IMR-90 (cell line): ENCODE data around the gene ST3GAL3. TPM values are rescaled to one million over a fixed set of nuclear protein-coding genes. Genes with fewer than 3 reads are reported as not detected.

Source experiments
- ATAC-seq: fragments of 200-7000 bp; cut with Tn5 transposase; 2 replicates; pipeline ENCODE4 v1.9.1; 2020; ENCODE audit warnings: low read depth, mild to moderate bottlenecking, moderate library complexity
- BruUV-seq: library from RNA; stranded (reverse); fragments of 400-500 nt; replicated peaks from 2 replicates; lab custom pipeline; 2021; lab: Mats Ljungman, UMichigan
- CTCF ChIA-PET: fragments of 300-600 bp; formaldehyde crosslinking; extraction: SDS; loops from one replicate; lab custom pipeline; 2021; ENCODE audit warnings: antibody characterized with exemption; lab: Yijun Ruan, JAX
- POLR2A ChIA-PET: fragments of 300-600 bp; sonication (Branson Sonifier 250); formaldehyde crosslinking; loops from one replicate; lab custom pipeline; 2022; ENCODE audit warnings: antibody characterized with exemption; ENCODE audit not compliant: unreplicated experiment; lab: Charles Lee
- DNase-seq: peaks from one replicate; pipeline ENCODE4 v3.0.0; 2013
- H2AFZ ChIP-seq: replicated peaks from 2 replicates; pipeline ENCODE3; 2013; ENCODE audit warnings: low read length, mild to moderate bottlenecking; ENCODE audit not compliant: poor library complexity
- H2AK5ac ChIP-seq: 2 replicates; pipeline ENCODE4 v1.6.1; 2013; ENCODE audit warnings: low read depth, low read length, inconsistent platforms
- H2AK9ac ChIP-seq: replicated peaks from 2 replicates; pipeline ENCODE3; 2013; ENCODE audit warnings: mild to moderate bottlenecking, low read depth, low read length, moderate library complexity; ENCODE audit not compliant: poor library complexity
- H2BK120ac ChIP-seq: 2 replicates; pipeline ENCODE4 v1.6.1; 2013; ENCODE audit warnings: low read depth, low read length, inconsistent platforms
- H2BK15ac ChIP-seq: 3 replicates; pipeline ENCODE4 v1.6.1; 2013; ENCODE audit warnings: low read depth, low read length, inconsistent platforms
- H2BK20ac ChIP-seq: 2 replicates; pipeline ENCODE4 v1.6.1; 2013; ENCODE audit warnings: low read depth, mild to moderate bottlenecking, inconsistent platforms, low read length, moderate library complexity
- H2BK5ac ChIP-seq: 2 replicates; pipeline ENCODE4 v1.6.1; 2013; ENCODE audit warnings: mild to moderate bottlenecking, low read depth, low read length, inconsistent platforms; ENCODE audit not compliant: poor library complexity, severe bottlenecking
- H3K14ac ChIP-seq: replicated peaks from 2 replicates; pipeline ENCODE4 v1.6.1; 2013; ENCODE audit warnings: low read depth, low read length, inconsistent platforms
- H3K18ac ChIP-seq: 2 replicates; pipeline ENCODE4 v1.6.1; 2013; ENCODE audit warnings: low read depth, low read length, control low read depth
- H3K23ac ChIP-seq: 2 replicates; pipeline ENCODE4 v1.6.1; 2013; ENCODE audit warnings: low read depth, low read length, inconsistent platforms
- H3K27ac ChIP-seq: 2 replicates; pipeline ENCODE4 v1.5.1; 2013; ENCODE audit warnings: mild to moderate bottlenecking, control low read depth, low read length; ENCODE audit not compliant: insufficient read depth
- H3K27me3 ChIP-seq: 2 replicates; pipeline ENCODE4 v1.6.1; 2013; ENCODE audit warnings: low read length; ENCODE audit not compliant: control insufficient read depth, insufficient read depth
- H3K36me3 ChIP-seq: 2 replicates; pipeline ENCODE4 v1.6.1; 2013; ENCODE audit warnings: low read length, mixed read lengths; ENCODE audit not compliant: control insufficient read depth, insufficient read depth
- H3K4ac ChIP-seq: 2 replicates; pipeline ENCODE4 v1.6.1; 2013; ENCODE audit warnings: low read depth, low read length, inconsistent platforms
- H3K4me1 ChIP-seq: 2 replicates; pipeline ENCODE4 v1.6.1; 2013; ENCODE audit warnings: low read length, mixed read lengths; ENCODE audit not compliant: control insufficient read depth, insufficient read depth
- H3K4me2 ChIP-seq: 2 replicates; pipeline ENCODE4 v1.6.1; 2013; ENCODE audit warnings: low read depth, mild to moderate bottlenecking, control low read depth, low read length, moderate library complexity
- H3K4me3 ChIP-seq: 2 replicates; pipeline ENCODE4 v1.5.1; 2013; ENCODE audit warnings: low read depth, mild to moderate bottlenecking, control low read depth, low read length, moderate library complexity; ENCODE audit not compliant: insufficient read depth
- H3K56ac ChIP-seq: 2 replicates; pipeline ENCODE4 v1.6.1; 2013; ENCODE audit warnings: low read length, inconsistent platforms; ENCODE audit not compliant: insufficient read depth; ENCODE audit errors: extremely low read depth
- H3K79me1 ChIP-seq, 2 experiments: 2 replicates each; pipeline ENCODE4 v1.6.1; 2013; ENCODE audit warnings: low read length in 2 of 2, inconsistent platforms in 1 of 2, low read depth in 1 of 2
- H3K9ac ChIP-seq: 2 replicates; pipeline ENCODE4 v1.6.1; 2013; ENCODE audit warnings: low read depth, low read length, control low read depth
- H3K9me1 ChIP-seq: 2 replicates; pipeline ENCODE4 v1.6.1; 2013; ENCODE audit warnings: low read length, inconsistent platforms; ENCODE audit not compliant: insufficient read depth
- H3K9me3 ChIP-seq: 2 replicates; pipeline ENCODE4 v1.6.1; 2013; ENCODE audit warnings: low read length; ENCODE audit not compliant: control insufficient read depth, insufficient read depth
- H4K20me1 ChIP-seq: 2 replicates; pipeline ENCODE4 v1.6.1; 2013; ENCODE audit warnings: low read length, inconsistent platforms; ENCODE audit not compliant: insufficient read depth
- H4K5ac ChIP-seq: 2 replicates; pipeline ENCODE4 v1.6.1; 2013; ENCODE audit warnings: mild to moderate bottlenecking, low read depth, low read length, control low read depth
- H4K8ac ChIP-seq, 2 experiments: 2 replicates each; pipeline ENCODE4 v1.6.1; 2013; ENCODE audit warnings: low read depth in 2 of 2, low read length in 2 of 2, control low read depth in 1 of 2, inconsistent platforms in 1 of 2
- H4K91ac ChIP-seq: 2 replicates; pipeline ENCODE4 v1.6.1; 2013; ENCODE audit warnings: low read depth, low read length, inconsistent platforms; ENCODE audit not compliant: insufficient read depth
- BHLHE40 ChIP-seq: fragments of 150-350 bp; IDR thresholded peaks from 2 replicates; pipeline ENCODE4 v1.6.1; 2016; ENCODE audit warnings: mild to moderate bottlenecking, low read depth, low read length
- CEBPB ChIP-seq: IDR thresholded peaks from 2 replicates; pipeline ENCODE4 v1.6.1; 2012; ENCODE audit warnings: low read depth, low read length, improper control_type of control experiment
- MAFK ChIP-seq: IDR thresholded peaks from 2 replicates; pipeline ENCODE4 v1.6.1; 2012; ENCODE audit warnings: low read depth, low read length, improper control_type of control experiment
- RFX5 ChIP-seq: IDR thresholded peaks from 2 replicates; pipeline ENCODE4 v1.8.0; 2012; ENCODE audit warnings: low read depth, mild to moderate bottlenecking, low read length, moderate library complexity
- WGBS, 2 experiments: methylation state at CpG; one replicate each; pipeline versions ENCODE4 v1.1.5 to v1.1.7; 2013; ENCODE audit warnings: missing lambda C conversion rate in 2 of 2; ENCODE audit not compliant: insufficient read length in 1 of 2; ENCODE audit errors: extremely low coverage in 2 of 2; 5-methylcytosine and 5-hydroxymethylcytosine counted together
- dilution Hi-C: fragments of 300-500 bp; cut with HindIII; formaldehyde crosslinking; loops from one replicate; pipeline ENCODE4 v1.14.3; 2018; ENCODE audit warnings: low sequenced_read_pairs; ENCODE audit not compliant: unreplicated experiment
- in situ Hi-C: fragments of 300-500 bp; cut with MboI; formaldehyde crosslinking; loops from 3 replicates; pipeline ENCODE4 v1.14.3; 2019; ENCODE audit warnings: low sequenced_read_pairs, inconsistent platforms, mixed read lengths
- intact Hi-C: fragments of 100-400 bp; cut with micrococcal nuclease; formaldehyde crosslinking; loops from 2 replicates; pipeline ENCODE4 v1.10.0; 2022
- polyA plus RNA-seq, 3 experiments: library from polyadenylated mRNA; depleted of rRNA; stranded (reverse); fragments of >200 nt; gene quantifications; 2 replicates each; pipeline ENCODE4 v1.2.3, GENCODE V29; 2012; ENCODE audit warnings: low replicate concordance in 1 of 3
- total RNA-seq: library from RNA; depleted of rRNA; stranded (reverse); fragments of >200 nt; gene quantifications from 2 replicates; pipeline ENCODE4 v1.2.3, GENCODE V29; 2012
- TF ChIP-seq, protein P1 (sequence below): fragments of 150-350 bp; IDR thresholded peaks from 2 replicates; pipeline ENCODE4 v1.6.1; 2016; ENCODE audit warnings: low read depth, mild to moderate bottlenecking, low read length, moderate library complexity, borderline replicate concordance

ST3GAL3 gene
- total and polyA plus RNA-seq, 2 of the 4 experiments (the other 2 are of a cell fraction), result 12.0 to 14.8 TPM

DNA sequence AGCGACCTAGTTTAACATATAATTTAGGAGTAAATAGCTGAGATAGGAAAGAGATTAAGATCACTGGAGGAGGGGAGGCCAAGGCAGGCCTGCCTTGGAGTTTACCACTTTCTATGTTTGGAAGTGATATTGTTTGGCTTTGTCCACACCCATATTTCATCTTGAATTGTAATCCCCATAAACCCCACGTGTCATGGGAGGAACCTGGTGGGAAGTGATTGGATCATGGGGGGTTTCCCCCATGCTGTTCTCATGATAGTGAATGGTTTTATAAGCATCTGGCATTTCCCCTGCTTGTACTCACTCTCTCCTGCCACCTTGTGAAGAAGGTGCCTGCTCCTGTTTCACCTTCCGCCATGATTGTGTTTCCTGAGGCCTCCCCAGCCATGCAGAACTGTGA lies 168.0 kb downstream of the ST3GAL3 start:
- no peak for DNase-seq
- Histone ChIP-seq H3K14ac (no peak overlapping the region), H3K4ac (no peak overlapping the region), H3K9me3 (no peaks in the 10 kb centered on the region), H3K9ac (no peak overlapping the region), H4K91ac (no peak overlapping the region), H2AFZ (no peak overlapping the region), H3K27ac (no peak overlapping the region), H3K4me3 (no peak overlapping the region), H3K79me1 (peaks cover 2 to 14% of the 10 kb centered on the region in 2 experiments; a peak in 3 of 4 replicates), H2BK5ac (no peak overlapping the region), H2AK5ac (no peak overlapping the region), H2BK15ac (no peak overlapping the region), H3K27me3 (no peaks in the 10 kb centered on the region), H2BK20ac (no peak overlapping the region), H2BK120ac (no peak overlapping the region), H3K4me1 (peaks cover 8% of the 10 kb centered on the region), H4K8ac (no peak overlapping the region), H3K18ac (no peak overlapping the region), H2AK9ac (no peak overlapping the region), H3K4me2 (no peak overlapping the region), H3K36me3 (peaks cover 3% of the 10 kb centered on the region), H4K5ac (no peak overlapping the region), H3K9me1 (peaks cover 32% of the 10 kb centered on the region), H3K23ac (no peak overlapping the region), H4K20me1 (peaks cover 11% of the 10 kb centered on the region; the same call in 1 of the 2 replicates), H3K56ac (no peak overlapping the region)
- intact Hi-C loops (no loop called here), dilution Hi-C loops (no loop called here), in situ Hi-C loops (no loop called here)
- ATAC-seq, result no peak
- CTCF ChIA-PET, result no interaction called here
- WGBS, 2 experiments, result 100% methylated on average over 1 of the region's 3 CpGs; no CpG with 5 or more reads in 1 of the 2 experiments
- TF ChIP-seq CEBPB, result no peak
- TF ChIP-seq BHLHE40, result no peak
- no peak for TF ChIP-seq MAFK
- TF ChIP-seq RFX5, result no peak
- TF ChIP-seq, protein P1, sequence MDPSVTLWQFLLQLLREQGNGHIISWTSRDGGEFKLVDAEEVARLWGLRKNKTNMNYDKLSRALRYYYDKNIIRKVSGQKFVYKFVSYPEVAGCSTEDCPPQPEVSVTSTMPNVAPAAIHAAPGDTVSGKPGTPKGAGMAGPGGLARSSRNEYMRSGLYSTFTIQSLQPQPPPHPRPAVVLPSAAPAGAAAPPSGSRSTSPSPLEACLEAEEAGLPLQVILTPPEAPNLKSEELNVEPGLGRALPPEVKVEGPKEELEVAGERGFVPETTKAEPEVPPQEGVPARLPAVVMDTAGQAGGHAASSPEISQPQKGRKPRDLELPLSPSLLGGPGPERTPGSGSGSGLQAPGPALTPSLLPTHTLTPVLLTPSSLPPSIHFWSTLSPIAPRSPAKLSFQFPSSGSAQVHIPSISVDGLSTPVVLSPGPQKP, result no peak
- no TSS peak for BruUV-seq
- POLR2A ChIA-PET, result no interaction called here
